GM18907 (cell line): ENCODE data around the gene ELL2.
A peak's percentile ranks its signal among the peaks of the same experiment; 100 is the strongest.

Experiments
- ATAC-seq: cut with Tn5 transposase; IDR thresholded peaks from one replicate; pipeline ENCODE4 v1.9.1; 2021; ENCODE audit warnings: mild to moderate bottlenecking, moderate library complexity; ENCODE audit not compliant: unreplicated experiment

ELL2 gene

GRCh38 chr5:95884017-95884325 lies 77.7 kb downstream of the ELL2 start:
- ATAC-seq, result peak; percentile 68

DNA sequence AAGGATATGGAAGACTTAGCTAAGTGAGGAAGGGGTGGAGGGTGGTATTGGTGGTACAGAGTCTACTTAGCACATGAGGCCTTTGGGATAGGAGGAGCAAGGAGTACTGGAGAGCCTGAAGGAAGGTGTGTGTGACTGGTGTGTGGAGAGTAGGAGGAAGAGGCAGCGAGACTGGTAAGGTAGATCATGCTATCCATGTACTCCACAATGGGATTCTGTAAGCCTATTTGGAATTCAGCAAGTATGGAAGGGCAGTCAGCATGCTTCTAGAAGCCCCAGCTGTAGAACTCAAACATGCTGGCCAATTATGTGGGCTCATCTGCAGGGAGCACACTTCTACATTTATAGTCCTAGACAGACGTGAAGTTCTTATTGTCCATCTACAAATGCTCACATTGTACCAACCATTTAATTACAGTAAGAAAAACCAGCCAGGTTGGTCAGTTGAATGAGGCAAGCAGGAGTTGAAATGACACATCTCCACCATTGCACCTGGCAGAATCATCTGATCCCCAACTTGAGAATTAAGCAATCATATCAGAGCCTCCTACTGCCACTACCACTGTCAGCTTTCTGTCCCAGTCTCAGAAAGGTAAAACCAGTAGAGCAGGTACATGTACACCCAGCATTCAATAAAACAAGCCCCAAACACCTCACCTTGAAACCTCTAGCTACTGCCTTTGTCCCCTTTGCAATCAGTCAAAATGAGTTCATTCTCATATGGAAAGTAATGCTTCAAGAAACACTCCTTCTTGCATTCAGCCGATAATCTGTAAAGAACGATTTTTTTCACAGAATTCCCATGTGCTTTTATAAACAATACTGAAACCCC lies 78.2 kb downstream of the ELL2 start:
- ATAC-seq, result peak; percentile 53

- ATAC-seq, result no peak
These were observed 79.8 kb downstream of the ELL2 start for GRCh38 chr5:95881833-95882232.

GRCh38 chr5:95880081-95880926 lies 81.3 kb downstream of the ELL2 start:
- no peak for ATAC-seq

GRCh38 chr5:95879661-95880060 lies 82.0 kb downstream of the ELL2 start:
- ATAC-seq, result no peak

DNA sequence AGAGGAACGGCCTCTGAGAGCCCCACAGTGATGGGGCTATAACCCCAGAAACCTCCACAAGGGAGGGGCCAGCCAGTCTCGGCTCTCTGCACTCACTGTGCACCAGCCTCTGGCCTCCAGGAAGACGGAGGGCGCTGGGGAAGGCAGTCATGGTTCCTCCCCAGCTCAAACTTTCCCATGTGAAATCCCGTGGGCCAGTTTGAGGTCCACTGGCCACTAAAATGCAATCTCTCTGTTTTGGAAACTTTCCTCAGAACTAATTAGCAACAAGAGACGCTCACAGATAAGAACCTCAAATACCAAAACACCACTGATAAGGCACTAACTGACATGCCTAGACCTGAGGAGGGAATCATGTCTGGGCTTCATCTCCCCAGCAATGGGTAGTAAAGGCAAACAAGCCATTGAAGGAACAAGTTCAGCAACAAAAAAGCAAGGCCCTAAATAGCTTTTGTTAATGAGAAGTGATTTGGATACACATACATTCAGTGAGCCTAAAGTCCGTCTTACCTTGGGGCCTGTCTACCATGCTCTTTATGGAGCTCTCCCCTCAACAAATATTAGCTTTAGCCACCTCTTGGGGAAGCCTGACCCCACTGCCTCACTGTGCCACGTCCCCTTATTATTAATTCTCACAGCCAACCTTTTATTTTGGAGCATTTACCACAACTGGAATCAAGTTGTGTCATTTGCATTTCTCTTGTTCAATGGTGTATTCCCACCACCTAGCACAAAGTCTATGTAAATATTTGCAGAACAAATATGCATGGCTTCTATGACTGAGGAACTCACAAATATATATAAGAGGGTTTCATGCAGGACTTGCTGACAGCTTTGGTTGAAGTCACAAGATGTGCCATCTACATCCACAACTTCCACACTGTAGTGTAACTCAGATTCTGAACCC lies 83.0 kb downstream of the ELL2 start:
- ATAC-seq, result no peak

- no peak for ATAC-seq
These were observed 84.9 kb downstream of the ELL2 start for GRCh38 chr5:95876782-95877181.

GRCh38 chr5:95874246-95874645 lies 87.4 kb downstream of the ELL2 start:
- ATAC-seq, result no peak

DNA sequence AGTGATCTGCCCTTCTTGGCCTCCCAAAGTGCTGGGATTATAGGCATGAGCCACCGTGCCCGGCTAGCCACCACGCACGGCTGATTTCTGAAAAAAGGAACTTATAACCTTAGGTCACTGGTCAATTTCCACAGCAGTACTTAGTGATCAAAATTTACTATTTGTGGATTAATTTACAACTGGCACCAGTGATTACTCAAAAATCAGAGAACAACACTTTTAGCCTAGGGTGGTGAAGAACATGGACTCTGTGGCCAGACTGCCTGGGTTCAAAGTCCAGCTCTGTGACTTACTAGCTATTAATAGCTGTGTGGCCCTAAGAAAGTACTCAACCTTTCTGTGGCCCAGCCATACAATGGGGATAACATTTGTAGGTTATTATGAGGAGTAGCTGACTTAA lies 88.3 kb downstream of the ELL2 start:
- no peak for ATAC-seq

- no peak for ATAC-seq
These were observed 89.0 kb downstream of the ELL2 start for GRCh38 chr5:95872346-95873268.

GRCh38 chr5:95871146-95871806 lies 90.4 kb downstream of the ELL2 start:
- no peak for ATAC-seq

DNA sequence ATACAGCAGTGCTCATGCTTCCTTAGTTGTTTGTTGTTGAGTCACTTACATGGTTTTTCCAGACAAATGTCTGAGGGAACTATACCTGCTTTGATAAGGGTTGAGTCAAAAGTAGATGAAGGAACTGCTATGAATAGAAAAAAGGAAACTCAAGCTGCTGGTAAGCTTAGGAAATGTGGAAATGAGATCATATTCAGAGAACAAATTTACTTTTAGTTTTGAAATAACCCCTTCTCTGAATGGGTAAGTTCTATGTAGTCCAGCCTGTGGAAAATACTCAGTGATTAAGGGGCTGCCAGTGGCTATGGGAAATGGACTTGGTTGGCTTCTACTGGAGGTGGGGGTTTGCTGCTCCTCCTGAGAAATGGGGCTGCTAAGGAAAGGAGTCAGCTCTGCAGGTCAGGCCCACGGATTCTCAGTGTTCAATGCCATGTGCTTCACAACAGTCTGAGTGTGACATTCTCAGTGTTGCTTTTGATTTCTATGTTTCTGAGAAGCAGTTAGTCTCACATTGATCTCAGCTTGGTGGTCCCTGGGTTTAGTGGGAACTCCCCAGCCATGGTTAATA lies 91.5 kb downstream of the ELL2 start:
- ATAC-seq, result peak; percentile 68

- peak; percentile 65 for ATAC-seq
These were observed 92.3 kb downstream of the ELL2 start for GRCh38 chr5:95869173-95869855.

GRCh38 chr5:95868136-95868535 lies 93.5 kb downstream of the ELL2 start:
- no peak for ATAC-seq

GRCh38 chr5:95866435-95867040 lies 95.1 kb downstream of the ELL2 start:
- ATAC-seq, result no peak

DNA sequence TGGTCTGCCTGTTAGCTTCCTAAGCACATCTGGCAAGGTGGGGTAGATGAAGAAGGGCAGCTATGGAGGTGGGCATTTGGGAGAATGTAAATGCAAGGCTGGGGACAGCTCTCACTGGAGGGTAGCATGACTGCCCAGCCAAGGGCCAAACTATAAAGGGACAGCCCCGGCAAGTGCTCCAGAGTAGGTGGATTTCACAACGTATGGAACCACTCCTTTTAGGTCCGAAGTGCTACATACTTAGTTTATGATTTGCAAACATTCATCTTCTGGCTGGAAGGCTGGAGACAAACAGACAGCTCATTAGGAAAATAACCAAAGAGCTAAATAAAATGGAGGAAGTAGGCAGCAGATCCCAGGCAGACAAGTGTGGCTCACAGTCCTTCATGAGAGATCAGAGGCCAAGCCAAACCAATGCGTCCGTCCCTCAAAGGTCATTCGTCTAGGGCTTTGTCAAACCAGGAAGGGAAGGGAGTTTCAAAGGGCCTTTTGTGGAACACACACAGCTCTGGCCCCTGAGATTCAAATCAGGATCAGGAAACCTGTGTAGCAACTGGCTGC lies 96.6 kb downstream of the ELL2 start:
- no peak for ATAC-seq

DNA sequence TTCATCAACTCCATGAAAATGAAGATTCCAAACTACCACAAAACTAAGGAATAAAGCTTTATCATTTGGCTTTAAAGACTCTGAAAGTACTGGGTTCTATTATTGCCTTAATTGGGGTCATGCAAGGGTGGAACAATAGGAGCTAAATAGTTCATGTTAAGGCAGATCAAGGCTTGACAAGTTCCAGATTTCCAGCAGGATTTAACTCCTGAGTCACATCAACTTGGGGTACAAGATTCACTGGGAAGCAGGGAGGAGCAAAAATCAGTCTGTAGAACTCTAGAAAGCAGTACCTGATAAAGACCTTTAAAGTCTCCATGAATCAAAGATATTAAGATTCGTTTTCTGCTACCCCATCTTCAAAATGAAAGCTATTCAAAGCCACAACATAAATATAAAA lies 97.2 kb downstream of the ELL2 start:
- no peak for ATAC-seq

DNA sequence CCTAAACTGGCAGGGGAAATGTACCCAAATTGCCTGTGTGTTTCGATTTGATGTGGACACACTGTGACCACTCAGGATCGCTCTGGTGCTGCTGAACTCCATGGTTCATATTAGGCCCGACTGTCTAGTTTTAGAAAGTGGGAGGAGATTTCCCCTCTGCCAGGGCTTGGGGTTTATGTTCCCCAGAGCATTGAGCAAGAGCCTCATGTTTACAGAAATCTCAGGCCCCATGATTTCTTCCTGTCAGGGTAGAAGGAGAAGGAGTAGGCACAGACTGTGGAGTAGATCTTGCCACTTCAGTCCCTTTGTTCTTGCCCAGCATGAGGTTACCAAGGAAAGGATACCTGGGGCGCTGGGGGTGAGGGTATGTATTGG lies 98.3 kb downstream of the ELL2 start:
- no peak for ATAC-seq
